Measurements from ENCODE around the gene KLF1. TPM values are rescaled to one million over a fixed set of nuclear protein-coding genes. Genes with fewer than 3 reads are reported as not detected.
A peak's percentile ranks its signal among the peaks of the same experiment; 100 is the strongest.

Gene KLF1
- total and polyA plus RNA-seq, 11 donors = 0.19 to 0.25 TPM; not detected in 9

DNA sequence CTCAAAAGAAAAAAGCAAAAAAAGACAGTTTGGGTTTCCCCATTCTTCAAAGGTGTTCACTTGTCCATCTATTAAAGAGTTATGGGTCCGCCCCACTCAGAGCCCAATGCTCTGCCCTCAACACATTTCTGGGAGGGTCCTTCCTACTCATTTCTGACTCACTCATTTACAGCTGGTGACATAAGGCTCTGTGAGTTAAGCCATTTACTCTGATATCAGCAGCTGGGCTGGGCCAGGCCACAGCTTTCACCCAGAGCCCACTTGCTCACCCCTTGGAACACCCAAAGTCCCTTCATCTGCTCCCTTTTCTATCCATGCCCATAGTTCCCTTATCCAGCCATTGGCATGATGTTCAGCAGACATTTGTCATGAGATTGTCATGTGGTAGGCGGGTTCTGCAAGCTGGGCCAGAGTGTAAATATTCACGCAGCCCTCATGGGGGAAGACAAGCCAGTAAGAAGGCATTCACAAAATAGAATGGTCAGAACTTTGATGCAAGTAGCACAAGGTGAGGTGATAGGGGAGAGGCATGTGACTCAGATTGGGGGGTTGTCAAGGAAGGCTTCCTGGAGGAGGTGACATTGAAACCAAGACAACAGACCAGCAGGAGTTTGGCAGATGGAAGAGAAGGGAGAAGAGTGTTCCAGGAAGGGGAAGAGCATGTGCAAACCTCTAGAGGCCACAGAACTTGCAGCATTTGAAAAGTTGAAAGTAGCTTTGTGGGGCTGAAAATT is 42.8 kb downstream of the KLF1 start:
- ATAC-seq = no peak
- intact Hi-C loops (cut with DNase I) = loop anchor here in 4 of 10 donors (5.0 to 10.0 kb wide), 4 partner anchors 37 to 279 kb away; partner anchors contain the start of gene RNASEH2A (in 1 of the 4)

DNA sequence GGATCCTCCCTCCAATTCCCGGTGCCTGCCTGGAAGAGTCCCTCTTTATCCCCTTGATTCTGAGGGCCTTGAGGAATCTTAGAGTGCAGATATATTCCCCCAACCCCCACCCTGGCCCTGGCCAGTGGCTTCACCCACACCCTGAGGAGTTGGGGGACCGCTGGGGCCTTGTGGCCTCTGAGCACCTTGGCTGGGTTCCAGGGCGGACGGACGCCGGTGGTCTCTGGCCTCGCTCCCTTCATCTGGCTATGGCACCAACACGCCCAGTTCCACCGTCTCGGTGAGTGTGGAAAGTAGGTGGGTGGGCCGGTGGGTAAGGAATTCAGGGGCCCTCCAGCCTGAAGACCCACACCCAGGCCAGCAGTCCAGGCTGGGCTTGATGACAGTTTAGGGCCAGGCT is 43.7 kb downstream of the KLF1 start:
- H3K4me1 ChIP-seq = peaks cover 0 to 24% (median 8%) of the 10 kb centered on the region in 12 donors
- TF ChIP-seq, protein P1, sequence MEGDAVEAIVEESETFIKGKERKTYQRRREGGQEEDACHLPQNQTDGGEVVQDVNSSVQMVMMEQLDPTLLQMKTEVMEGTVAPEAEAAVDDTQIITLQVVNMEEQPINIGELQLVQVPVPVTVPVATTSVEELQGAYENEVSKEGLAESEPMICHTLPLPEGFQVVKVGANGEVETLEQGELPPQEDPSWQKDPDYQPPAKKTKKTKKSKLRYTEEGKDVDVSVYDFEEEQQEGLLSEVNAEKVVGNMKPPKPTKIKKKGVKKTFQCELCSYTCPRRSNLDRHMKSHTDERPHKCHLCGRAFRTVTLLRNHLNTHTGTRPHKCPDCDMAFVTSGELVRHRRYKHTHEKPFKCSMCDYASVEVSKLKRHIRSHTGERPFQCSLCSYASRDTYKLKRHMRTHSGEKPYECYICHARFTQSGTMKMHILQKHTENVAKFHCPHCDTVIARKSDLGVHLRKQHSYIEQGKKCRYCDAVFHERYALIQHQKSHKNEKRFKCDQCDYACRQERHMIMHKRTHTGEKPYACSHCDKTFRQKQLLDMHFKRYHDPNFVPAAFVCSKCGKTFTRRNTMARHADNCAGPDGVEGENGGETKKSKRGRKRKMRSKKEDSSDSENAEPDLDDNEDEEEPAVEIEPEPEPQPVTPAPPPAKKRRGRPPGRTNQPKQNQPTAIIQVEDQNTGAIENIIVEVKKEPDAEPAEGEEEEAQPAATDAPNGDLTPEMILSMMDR (IDR thresholded peaks at IDR 0.05) = no peak
- TF ChIP-seq POLR2A (IDR thresholded peaks at IDR 0.05) = no peak
- intact Hi-C loops (cut with DNase I) = loop anchor here in 4 of 10 donors (5.0 to 10.0 kb wide), 4 partner anchors 36 to 279 kb away; partner anchors contain the start of gene RNASEH2A (in 1 of the 4)
- no peaks in the 10 kb centered on the region for H3K36me3 ChIP-seq
- no peak overlapping the region for H3K27ac ChIP-seq
- no peak overlapping the region for H3K4me3 ChIP-seq
- ATAC-seq (no peak), DNase-seq (no peak)
- H3K27me3 ChIP-seq = peaks cover 22 to 74% (median 58%) of the 10 kb centered on the region in 9 donors
- WGBS, 4 donors = 81 to 88% (median 83%) methylated on average over 4 to 11 of the region's 11 CpGs
- no peaks in the 10 kb centered on the region for H3K9me3 ChIP-seq

More for the DNA sequence above, 42.8 kb downstream of the KLF1 start:
- Histone ChIP-seq H3K4me1 (peaks cover 0 to 19% (median 6%) of the 10 kb centered on the region in 12 donors), H3K27ac (no peak overlapping the region), H3K27me3 (peaks cover 20 to 66% (median 50%) of the 10 kb centered on the region in 9 donors), H3K9me3 (no peaks in the 10 kb centered on the region), H3K36me3 (no peaks in the 10 kb centered on the region), H3K4me3 (no peak overlapping the region)
- no peak for TF ChIP-seq POLR2A (IDR thresholded peaks at IDR 0.05)
- TF ChIP-seq, protein P1 (IDR thresholded peaks at IDR 0.05) = no peak
- 82 to 91% (median 87%) methylated on average over 3 of the region's 3 CpGs for WGBS, 4 donors
- no peak for DNase-seq

DNA sequence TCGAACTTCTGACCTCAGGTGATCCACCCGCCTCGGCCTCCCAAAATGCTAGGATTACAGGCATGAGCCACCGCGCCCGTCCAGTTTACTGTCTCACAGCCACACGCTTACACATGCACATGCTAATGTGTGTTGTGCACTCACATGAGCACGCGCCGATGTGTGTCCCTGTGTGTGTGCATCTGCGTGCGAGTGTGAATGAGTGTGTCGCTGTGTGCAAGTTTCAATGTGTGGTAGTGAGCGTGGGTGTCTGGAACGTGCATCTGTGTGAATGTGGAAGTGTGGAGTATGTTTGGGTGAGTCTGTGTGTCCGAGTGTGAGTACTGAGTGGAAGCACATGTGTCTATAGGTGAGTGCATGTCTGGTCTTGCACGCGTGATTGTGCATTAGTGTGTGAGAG is 44.5 kb downstream of the KLF1 start:
- TF ChIP-seq POLR2A (IDR thresholded peaks at IDR 0.05) = no peak
- TF ChIP-seq, protein P1 (IDR thresholded peaks at IDR 0.05) = no peak
- H3K27ac ChIP-seq = no peak overlapping the region
- peaks cover 0 to 24% (median 7%) of the 10 kb centered on the region in 12 donors for H3K4me1 ChIP-seq
- no peaks in the 10 kb centered on the region for H3K36me3 ChIP-seq
- H3K9me3 ChIP-seq = no peaks in the 10 kb centered on the region
- H3K4me3 ChIP-seq = no peak overlapping the region
- no peak for DNase-seq
- WGBS, 4 donors = 93 to 95% (median 94%) methylated on average over 18 of the region's 18 CpGs
- intact Hi-C loops (cut with DNase I) = loop anchor here in 4 of 10 donors (5.0 to 10.0 kb wide), 4 partner anchors 35 to 278 kb away; partner anchors contain the start of gene RNASEH2A (in 1 of the 4)
- no peak for ATAC-seq
- peaks cover 26 to 82% (median 65%) of the 10 kb centered on the region in 9 donors for H3K27me3 ChIP-seq

DNA sequence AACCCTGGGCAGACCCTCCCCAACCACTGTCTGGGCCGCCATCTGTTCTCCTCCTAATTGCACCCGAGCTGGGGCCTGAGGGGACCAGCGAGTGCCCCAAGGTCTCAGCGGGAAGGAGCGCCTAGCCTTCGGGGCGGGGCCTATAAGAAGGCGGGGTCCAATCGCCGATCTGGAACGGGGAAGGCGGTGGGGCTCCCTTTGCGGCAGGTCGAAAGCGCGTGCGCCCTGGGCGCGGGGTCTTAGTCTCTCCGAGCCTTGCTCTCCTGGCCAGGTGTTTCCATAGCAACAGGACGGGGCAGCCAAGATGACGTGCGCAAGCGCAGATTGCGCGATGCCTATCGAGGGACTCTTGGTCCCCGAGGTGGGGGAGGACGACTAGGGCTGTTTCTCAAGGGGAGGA is 45.9 kb downstream of the KLF1 start:
- Histone ChIP-seq H3K9me3 (no peaks in the 10 kb centered on the region), H3K27ac (no peak overlapping the region), H3K4me3 (peak overlapping the region in 9 of 12 donors; percentile 4 to 35 (median 16)), H3K4me1 (peaks cover 0 to 19% (median 4%) of the 10 kb centered on the region in 12 donors), H3K27me3 (peaks cover 26 to 93% (median 78%) of the 10 kb centered on the region in 9 donors), H3K36me3 (no peaks in the 10 kb centered on the region)
- ATAC-seq (no peak), DNase-seq (no peak)
- TF ChIP-seq, protein P1 (IDR thresholded peaks at IDR 0.05) = no peak
- intact Hi-C loops (cut with DNase I) = loop anchor here in 4 of 10 donors (5.0 to 10.0 kb wide), 4 partner anchors 34 to 276 kb away; partner anchors contain the start of gene RNASEH2A (in 1 of the 4)
- 2 to 3% (median 2%) methylated on average over 14 to 29 of the region's 29 CpGs for WGBS, 4 donors
